Transverse colon (tissue), 3 donors: Measurements from ENCODE around the gene PTPRN2.

Experiments used
- POLR2A ChIP-seq: fragments of 450-650 bp; IDR thresholded peaks from one replicate; pipeline ENCODE4 v1.6.1; 2016; ENCODE audit warnings: antibody characterized with exemption, mild to moderate bottlenecking, moderate library complexity
- TF ChIP-seq, protein P1 (sequence below), 5 experiments: fragments of 200-600 bp in 3 of 5; fragments of 450-650 bp in 2 of 5; sonication (generic) in 3 of 5; IDR thresholded peaks; 1 replicate in 2 of 5; 2 replicates in 3 of 5; pipeline ENCODE4 v1.5.1; 2016 to 2017; ENCODE audit warnings: antibody characterized with exemption in 5 of 5, inconsistent platforms in 3 of 5, mild to moderate bottlenecking in 2 of 5, moderate library complexity in 1 of 5

DNA sequence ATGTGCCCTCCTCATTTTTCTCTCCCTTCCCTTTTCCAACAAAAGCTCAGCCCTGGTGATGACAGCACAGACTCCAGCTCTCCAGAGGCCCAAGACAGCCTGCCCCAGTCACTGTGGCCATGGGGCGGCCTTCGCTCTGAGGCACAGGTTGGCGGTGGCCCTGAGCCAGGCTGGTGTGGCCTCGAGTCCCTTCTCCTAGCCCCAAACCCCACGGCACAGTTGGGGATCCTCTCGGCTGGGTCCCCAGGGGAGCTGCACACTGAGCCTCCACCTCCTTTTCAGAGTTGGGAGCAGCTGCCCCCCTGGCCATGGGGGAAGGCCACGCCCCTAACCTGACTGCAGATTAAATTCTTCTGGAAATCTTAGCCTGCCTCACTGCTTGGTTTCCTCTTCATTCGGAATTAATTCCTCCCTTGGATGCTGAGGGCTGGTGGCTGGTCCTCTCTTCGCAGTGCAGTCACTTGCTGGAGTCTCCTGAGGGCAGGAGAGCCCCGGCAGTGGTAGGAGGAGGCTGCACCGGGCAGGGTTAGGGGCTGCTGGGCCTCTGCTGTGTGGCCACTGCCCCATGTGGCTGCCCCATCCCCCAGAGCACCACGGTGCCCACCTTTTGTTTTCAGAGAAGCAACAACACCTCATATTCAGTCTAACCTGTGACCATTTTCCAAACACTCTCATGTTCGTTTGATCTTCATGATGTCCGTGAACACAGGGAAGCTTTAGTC, 824.2 kb downstream of the PTPRN2 start:
- TF ChIP-seq, protein P1, sequence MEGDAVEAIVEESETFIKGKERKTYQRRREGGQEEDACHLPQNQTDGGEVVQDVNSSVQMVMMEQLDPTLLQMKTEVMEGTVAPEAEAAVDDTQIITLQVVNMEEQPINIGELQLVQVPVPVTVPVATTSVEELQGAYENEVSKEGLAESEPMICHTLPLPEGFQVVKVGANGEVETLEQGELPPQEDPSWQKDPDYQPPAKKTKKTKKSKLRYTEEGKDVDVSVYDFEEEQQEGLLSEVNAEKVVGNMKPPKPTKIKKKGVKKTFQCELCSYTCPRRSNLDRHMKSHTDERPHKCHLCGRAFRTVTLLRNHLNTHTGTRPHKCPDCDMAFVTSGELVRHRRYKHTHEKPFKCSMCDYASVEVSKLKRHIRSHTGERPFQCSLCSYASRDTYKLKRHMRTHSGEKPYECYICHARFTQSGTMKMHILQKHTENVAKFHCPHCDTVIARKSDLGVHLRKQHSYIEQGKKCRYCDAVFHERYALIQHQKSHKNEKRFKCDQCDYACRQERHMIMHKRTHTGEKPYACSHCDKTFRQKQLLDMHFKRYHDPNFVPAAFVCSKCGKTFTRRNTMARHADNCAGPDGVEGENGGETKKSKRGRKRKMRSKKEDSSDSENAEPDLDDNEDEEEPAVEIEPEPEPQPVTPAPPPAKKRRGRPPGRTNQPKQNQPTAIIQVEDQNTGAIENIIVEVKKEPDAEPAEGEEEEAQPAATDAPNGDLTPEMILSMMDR (IDR thresholded peaks at IDR 0.05): no peak
- TF ChIP-seq POLR2A: no peak
